ENCODE measurements around the gene PILRA.

- no peak for TF ChIP-seq CTCF (IDR thresholded peaks at IDR 0.05)
- no peak for TF ChIP-seq ZFX (IDR thresholded peaks at IDR 0.05; ENCODE audit: borderline replicate concordance)
Measured at GRCh38 chr7:100431286-100431735, 58.0 kb downstream of the PILRA start.

All from 22Rv1 (cell line).